ENCODE data around the gene S100PBP.

The S100PBP gene

DNA sequence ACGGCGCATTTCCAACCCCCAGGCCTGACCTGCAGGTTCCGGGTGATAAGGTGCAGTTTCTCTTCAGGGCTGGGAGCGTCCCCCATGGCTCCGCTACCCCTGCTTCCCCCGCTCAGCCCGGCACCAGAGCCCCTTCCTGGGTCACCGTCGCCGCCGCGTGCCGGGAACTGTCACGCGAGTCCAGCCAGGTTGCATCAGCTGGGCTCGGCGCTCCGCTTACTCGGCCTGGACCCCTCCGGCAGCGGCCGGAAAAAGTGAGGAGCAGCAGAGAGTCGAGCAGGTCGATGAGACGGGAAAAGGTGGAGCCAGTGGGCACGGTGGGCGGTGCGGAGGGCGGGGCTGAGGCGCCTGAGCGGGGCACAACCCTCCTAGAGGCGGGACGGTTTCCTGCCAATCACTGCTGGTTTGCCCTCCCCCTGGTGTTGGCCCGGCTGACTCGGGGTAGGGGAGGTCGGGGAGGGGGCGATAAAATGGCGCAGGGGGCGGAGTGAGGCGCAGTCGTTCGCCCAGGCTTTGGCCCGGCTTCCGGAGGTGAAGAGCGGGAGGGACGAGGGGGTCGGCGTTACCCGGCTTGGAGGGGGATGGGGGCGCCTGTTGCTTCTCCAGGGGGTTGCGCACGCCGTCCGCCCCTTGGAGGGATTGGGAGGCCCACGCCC lies at the start of gene S100PBP, which contains the start of gene YARS1:
TSS of gene S100PBP (plus strand) at position 495 of the 656 bp plus-strand sequence. CDS start 8,447 bp downstream, outside the sequence.
TSS of gene YARS1 (minus strand) at position 200 of the 656 bp plus-strand sequence. CDS start at position 86, 114 bp downstream.
- DNase-seq: peak; percentile 100

DNA sequence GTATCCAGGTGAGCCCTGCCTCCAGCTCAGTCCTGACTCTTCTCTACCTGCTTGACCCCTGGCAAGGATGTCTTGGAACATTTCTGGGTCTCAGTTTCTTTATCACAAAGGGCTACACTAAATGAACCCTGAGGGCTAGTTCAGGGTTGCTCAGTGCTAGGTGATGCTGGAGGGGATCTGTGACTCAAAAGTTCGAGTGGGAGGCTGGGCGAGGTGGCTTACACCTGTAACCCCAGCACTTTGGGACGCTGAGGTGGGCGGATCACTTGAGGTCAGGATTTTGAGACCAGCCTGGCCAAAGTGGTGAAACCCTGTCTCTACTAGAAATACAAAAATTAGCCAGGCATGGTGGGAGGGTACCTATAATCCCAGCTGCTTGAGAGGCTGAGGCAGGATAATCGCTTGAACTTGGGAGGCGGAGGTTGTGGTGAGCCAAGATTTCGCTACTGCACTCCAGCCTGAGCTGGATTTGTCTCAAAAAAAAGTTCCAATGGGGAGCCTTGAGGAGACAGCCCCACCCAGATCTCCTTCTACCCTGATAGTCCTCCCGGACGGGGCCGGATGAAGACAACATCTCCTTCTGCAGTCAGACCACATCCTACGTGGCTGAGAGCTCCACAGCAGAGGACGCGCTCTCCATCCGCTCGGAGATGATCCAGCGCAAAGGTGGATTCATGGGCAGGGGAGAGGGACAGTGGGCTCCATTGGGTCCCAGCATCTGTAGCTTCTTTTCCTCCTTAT lies 49.2 kb upstream of the S100PBP start:
- DNase-seq: no peak

DNA sequence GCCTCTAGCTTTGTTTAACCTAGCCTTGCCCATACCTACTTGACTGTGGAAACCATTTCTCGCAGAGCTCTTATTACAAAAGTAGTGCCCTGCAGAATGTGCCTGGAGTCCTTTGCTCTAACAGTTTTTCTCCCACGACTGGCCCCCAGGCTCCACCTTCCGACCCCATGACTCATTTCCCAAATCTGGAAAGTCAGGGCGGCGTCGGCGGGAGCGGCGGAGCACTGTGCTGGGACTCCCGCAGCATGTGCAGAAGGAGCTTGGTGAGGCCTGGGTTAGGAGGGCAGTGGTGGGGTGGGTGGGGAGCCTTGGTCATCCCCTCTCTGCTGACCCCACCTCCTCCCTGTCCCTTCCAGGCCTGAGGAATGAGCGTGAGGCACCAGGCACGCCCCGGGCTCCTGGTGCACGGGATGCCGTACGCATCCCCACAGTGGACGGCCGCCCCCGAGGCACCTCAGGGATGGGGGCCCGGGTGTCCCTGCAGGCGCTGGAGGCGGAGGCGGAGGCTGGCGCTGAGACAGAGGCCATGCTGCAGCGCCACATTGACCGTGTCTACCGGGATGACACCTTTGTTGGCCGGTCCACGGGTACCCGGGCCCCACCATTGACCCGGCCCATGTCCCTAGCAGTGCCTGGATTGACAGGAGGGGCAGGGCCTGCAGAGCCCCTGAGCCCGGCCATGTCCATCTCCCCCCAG lies 47.8 kb upstream of the S100PBP start:
- DNase-seq: no peak

DNA sequence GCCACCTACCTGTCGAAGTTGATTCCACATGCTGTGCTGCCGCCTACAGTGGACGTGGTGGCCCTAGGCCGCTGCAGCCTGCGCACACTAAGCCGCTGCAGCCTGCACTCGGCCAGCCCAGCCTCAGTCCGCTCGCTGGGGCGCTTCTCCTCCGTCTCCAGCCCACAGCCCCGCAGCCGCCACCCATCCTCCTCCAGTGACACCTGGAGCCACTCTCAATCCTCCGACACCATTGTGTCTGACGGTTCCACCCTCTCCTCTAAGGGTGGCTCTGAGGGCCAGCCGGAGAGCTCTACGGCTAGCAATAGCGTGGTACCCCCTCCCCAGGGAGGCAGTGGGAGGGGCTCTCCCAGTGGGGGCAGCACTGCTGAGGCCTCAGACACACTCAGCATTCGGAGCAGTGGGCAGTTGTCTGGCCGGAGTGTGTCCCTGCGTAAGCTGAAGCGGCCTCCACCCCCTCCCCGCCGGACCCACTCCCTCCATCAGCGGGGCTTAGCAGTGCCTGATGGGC lies 47.2 kb upstream of the S100PBP start:
- no peak for DNase-seq

DNA sequence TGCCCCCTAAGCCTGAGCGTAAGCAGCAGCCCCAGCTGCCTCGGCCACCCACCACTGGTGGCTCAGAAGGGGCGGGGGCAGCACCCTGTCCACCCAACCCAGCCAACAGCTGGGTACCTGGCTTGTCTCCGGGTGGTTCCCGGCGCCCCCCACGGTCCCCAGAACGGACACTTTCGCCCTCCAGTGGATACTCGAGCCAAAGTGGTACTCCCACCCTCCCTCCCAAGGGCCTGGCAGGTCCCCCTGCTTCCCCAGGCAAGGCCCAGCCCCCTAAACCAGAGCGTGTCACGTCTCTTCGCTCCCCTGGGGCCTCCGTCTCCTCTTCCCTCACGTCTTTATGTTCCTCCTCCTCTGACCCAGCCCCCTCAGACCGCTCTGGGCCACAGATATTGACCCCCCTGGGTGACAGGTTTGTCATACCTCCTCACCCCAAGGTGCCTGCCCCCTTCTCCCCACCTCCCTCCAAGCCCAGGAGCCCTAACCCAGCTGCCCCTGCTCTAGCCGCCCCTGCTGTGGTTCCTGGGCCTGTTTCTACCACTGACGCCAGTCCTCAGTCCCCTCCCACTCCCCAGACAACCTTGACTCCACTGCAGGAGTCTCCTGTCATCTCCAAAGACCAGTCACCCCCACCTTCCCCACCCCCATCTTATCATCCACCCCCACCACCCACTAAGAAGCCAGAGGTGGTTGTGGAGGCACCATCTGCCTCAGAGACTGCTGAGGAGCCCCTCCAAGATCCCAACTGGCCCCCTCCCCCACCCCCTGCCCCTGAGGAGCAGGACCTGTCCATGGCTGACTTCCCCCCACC lies 46.5 kb upstream of the S100PBP start:
- DNase-seq: no peak

DNA sequence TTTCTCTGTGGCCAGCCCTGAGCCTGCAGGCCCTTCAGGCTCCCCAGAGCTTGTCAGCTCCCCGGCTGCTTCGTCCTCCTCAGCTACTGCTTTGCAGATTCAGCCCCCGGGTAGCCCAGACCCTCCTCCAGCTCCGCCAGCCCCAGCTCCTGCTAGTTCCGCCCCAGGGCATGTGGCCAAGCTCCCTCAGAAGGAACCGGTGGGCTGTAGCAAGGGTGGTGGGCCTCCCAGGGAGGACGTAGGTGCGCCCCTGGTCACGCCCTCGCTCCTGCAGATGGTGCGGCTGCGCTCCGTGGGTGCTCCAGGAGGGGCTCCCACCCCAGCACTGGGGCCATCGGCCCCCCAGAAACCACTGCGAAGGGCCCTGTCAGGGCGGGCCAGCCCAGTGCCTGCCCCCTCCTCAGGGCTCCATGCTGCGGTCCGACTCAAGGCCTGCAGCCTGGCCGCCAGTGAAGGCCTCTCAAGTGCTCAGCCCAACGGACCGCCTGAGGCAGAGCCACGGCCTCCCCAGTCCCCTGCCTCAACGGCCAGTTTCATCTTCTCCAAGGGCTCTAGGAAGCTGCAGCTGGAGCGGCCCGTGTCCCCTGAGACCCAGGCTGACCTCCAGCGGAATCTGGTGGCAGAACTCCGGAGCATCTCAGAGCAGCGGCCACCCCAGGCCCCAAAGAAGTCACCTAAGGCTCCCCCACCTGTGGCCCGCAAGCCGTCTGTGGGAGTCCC lies 45.7 kb upstream of the S100PBP start:
- no peak for DNase-seq

DNA sequence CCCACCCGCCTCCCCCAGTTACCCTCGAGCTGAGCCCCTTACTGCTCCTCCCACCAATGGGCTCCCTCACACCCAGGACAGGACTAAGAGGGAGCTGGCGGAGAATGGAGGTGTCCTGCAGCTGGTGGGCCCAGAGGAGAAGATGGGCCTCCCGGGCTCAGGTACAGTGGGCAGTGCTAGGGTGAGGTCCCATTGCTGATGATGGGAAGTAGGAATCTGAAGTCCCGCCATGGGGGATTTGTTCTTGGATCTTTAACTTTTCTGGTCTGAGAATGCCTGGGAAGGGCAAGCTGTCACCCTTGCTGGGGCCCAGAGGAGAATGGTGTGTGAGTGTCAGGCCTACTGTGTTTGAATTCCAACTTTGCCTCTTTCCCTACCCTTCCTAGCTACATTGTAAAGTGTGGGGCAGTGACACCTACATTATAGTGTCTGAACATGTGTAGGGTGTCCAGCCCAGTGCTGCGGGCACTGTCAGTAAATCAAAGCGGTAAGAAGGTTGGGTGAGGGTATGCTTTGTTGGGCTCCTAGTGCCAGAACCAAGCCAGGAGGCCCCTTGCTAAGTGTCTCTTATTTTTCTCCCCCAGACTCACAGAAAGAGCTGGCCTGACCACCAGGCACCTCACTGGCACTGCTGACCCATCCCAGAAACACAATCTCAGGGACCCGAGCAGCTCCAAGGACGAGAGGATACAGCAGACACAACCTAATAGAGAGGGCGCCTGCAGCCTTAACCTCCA lies 45.0 kb upstream of the S100PBP start:
- DNase-seq: no peak

DNA sequence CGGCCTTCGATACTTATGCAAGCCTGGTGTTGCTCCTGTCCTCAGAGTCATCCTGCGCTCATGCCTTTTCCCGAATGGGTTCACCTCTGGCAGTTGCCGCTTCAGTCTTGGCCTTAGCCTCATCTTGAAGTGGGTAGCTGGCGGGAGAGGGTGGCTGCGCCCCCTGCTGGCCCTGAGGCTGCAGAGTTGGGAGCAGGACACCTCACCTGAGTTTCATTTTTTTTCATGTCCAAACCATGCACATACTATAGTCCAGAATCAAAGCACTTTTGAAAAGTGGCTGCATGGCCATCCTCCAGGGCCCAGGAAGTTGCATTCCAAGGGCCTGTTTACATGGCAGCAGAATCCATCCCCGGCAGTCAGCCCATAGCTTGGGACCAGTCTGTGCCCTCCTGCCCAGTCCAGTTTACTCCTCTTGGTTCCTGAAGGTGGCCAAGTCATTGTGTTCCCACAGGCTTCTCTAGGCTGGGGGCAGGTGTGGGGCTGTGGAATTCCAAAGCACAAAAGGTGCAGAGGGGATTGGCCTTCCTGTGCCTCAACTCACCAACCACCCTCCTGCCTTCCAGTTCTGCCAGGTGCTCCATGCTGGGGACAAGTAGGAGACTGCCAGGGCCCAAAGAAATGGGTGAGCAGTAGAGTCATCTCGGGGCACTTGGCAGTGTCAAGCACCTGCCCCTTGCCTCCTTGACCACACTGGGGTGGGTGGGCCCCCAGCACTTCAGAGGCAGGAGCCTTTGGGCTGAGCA lies 44.3 kb upstream of the S100PBP start:
- peak; percentile 75 for DNase-seq

DNA sequence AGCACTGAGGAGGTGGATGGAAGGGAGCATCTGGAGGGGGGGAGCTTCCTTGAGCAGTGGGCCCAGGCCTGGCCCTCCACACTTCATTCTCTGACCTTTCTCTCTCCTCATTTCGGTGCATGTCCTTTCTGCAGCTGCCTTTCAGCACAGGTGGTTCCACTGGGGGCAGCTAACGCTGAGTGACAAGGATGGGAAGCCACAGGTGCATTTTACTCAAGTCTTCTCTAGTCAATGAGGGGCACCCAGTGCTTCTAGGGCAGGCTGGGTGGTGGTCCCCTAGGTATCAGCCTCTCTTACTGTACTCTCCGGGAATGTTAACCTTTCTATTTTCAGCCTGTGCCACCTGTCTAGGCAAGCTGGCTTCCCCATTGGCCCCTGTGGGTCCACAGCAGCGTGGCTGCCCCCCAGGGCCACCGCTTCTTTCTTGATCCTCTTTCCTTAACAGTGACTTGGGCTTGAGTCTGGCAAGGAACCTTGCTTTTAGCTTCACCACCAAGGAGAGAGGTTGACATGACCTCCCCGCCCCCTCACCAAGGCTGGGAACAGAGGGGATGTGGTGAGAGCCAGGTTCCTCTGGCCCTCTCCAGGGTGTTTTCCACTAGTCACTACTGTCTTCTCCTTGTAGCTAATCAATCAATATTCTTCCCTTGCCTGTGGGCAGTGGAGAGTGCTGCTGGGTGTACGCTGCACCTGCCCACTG lies 43.5 kb upstream of the S100PBP start:
- no peak for DNase-seq

DNA sequence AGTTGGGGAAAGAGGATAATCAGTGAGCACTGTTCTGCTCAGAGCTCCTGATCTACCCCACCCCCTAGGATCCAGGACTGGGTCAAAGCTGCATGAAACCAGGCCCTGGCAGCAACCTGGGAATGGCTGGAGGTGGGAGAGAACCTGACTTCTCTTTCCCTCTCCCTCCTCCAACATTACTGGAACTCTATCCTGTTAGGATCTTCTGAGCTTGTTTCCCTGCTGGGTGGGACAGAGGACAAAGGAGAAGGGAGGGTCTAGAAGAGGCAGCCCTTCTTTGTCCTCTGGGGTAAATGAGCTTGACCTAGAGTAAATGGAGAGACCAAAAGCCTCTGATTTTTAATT lies 43.0 kb upstream of the S100PBP start:
- no peak for DNase-seq

DNA sequence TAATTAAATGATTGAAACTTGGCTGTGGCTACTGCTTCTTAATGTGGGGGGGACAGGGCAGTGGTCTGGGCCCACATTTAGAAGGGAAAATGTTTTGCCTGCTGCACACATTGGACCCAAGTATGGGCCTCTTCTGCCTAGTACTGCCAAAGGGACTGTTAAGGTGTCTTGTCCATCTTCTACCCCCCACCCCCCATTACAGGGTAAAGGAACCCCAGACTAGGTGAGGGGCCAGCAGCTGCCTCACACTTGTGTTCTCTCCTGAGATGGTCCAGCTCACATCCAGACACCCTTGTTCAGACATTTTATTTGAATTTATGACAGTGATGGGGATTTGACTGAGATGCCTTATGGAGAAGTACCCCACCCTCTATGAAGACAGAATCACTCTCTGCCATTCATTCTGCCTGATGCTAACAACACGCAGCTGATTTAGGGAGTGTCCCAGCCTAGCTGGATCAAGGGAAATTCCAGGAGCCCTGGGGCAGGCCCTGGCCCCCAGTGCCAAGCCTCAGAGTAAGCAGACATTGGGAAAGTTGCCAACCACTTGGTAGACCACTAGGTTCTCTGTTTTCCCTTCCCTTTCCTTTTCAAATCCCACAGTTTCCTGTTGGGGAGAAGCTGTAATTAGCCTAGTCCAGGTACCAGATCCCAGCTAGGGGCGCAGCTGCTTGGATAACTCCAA lies 42.4 kb upstream of the S100PBP start:
- DNase-seq: no peak

DNA sequence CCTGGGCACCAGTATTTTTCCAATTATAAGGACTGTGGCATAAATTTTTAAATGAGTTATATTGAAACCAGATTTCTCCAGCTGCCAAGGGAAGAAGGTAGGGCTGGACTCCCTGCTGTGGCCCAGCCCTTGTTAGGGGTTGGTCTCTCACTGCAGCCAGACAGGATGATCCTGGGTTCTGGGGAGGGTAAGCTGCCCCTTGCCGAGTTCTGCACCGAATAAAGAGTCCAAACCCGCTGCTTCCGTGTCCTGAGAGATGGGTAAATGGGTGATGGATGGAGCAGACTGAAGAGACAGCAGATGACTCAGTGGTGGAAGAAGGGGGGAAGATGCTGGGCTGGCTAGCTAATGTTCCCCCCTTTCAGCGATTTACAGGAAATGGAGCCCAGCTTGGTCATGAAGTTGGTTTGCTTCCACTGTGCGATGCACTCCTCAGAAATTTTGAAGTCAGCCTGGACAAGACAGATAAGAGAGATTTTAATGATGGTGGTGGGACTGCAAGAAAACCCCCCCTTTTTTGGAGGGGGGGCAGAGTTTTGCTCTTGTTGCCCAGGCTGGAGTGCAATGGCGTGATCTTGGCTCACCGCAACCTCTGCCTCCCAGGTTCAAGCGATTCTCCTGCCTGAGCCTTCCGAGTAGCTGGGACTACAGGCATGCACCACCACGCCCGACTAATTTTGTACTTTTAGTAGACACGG lies 41.7 kb upstream of the S100PBP start:
- DNase-seq: no peak

DNA sequence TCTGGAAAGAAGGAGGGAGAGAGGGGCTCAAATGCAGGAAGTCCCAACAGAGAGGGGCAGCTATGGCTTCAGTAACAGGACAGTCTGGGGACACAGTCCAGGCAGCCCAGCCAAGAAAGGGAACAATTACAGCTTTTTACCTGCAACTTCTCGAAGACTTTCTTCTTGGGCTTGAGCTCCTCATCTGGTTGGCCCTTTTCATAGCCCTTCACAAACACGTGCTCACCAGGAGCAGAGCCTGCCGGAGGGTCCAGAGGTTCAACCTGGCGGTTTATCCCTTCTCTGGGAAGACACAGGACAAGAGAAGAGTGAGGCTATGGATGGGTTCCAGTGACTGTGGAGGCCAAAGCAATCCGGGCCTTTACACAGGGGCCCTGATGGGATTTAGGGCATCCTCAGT lies 38.2 kb upstream of the S100PBP start:
- DNase-seq: no peak

DNA sequence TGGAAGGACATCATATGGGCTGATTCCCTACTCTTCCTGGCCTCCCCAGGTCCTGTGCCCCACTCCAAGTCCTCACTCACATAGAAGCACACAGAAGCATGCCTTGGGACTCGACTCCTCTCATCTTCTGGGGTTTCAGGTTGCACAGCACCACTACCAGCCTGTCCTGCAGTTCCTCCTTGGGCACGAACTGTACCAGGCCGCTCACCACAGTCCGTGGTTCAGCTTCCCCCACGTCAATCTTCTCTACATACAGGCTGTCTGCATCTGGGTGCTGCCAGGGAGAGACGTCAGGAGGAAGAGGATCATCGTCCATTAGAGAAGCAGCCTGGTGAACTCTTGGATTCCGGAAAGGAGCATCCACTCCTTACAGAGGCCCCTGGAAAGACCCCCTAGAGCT lies 37.4 kb upstream of the S100PBP start:
- no peak for DNase-seq

DNA sequence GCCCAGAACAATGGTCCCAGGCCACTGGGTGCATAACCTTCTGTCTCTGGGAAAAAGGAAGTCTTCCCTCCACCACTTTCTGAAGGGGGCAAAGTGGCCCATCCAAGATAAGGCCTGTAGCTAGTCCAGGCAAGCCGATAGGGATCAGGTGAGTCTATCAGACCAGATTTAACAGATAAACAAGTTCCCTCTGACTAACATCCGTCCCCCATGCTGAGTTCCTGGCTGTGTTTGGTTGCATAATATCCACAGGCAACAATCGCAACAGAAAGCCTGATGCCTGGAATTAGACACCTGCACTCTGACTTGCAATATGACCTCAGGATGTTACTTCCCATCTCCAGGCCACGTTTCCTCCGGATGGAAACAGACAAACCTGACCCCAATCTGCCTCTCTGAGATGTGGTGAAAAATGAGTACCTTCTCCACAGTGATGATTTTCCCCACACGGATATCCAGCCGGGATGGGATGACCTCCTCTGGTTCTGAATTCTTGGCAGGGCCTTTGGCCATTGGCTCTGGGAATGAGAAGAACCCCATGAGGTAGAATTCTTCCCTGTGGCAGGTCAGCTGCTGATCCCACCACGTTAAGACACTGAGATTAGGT lies 36.7 kb upstream of the S100PBP start:
- DNase-seq: no peak

DNA sequence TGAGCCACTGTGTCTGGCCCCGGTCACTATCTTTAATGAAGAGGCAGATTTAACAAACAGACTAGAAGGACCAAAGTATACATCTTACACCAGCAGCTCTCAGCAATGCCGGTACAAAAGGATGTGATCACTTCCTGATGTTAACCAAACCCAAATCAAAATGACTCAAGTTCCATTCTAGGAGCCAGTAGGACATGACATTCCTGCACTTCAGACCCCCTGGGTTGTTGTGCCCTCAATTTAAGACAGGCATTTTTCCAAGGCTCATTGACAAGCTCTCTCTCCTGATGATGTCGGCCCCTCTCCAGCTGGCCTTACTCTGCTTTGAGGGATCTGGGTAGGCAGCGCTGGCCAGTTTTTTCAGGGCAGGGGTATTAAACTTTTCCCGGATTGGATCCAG lies 35.4 kb upstream of the S100PBP start:
- DNase-seq: no peak

DNA sequence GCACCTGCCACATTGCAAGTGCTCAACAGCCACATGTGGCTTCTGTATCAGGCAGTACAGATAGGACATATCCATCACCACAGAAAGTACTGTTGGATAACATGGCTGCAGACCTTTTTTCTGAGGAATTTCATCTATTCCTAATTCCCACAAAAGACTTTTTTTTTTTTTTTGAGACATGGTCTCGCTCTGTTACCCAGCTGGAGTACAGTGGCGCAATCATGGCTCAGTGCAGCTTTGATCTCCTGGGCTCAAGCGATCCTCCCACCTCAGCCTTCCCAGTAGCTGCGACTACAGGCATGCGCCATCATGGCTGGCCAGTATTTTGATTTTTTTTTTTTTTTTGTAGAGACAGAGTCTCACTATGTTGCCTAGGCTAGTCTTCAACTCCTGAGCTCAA lies 33.6 kb upstream of the S100PBP start:
- no peak for DNase-seq

DNA sequence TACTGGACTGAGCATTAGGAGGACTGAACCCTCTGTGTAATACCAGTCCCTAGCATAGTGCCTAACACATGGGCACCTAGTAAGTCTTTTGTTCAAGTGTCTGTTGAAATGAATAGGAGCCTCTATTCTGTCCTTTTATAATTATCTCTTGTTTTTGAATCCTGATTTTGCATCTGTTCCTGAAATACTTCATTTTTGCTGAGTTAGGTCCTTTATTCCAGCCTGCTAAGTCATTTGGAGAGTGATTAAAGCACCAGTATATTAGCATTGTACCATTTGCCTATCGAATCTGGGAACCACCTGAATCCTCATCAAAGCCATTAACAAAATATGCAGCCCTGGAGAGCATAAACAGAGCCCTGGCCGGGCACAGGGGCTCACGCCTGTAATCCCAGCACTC lies 32.6 kb upstream of the S100PBP start:
- DNase-seq: no peak

Data from activated naive CD4-positive, alpha-beta T cell treated with Interleukin-2 at 50 U/mL for 16 hours (primary cell).